GM10266 (cell line): ENCODE data around the gene NOVA2.
A peak's percentile ranks its signal among the peaks of the same experiment; 100 is the strongest.

ENCODE experiments used
- DNase-seq: peaks from one replicate; pipeline ENCODE4 v3.0.0; 2012; ENCODE audit errors: extremely low spot score
- TF ChIP-seq, protein P1 (sequence below): IDR thresholded peaks from 2 replicates; pipeline ENCODE4 v1.5.1; 2012; ENCODE audit warnings: mild to moderate bottlenecking, low read depth; ENCODE audit not compliant: control insufficient read depth, insufficient read depth; ENCODE audit errors: missing control alignments

The NOVA2 gene

DNA sequence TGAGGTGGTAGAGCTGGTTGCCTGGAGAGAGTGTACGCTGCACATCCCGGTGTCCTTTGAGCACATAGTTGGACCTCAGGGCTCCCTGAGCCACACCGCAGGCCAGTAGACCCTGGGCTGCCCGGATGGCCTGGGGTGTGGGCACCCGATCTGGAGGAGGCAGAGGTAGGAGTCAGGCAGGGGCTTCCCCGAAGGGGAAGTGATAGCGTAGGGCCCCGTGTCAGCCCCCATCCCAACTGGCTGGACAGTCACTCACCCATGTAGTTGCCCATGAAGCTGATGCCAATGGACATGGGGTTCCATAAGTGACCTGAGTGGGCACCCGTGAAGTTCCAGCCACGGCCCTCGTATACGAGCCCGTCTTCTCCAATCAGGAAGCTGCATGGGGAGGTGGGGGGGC is 45.6 kb upstream of the NOVA2 start:
- DNase-seq, result no peak
- TF ChIP-seq, protein P1, sequence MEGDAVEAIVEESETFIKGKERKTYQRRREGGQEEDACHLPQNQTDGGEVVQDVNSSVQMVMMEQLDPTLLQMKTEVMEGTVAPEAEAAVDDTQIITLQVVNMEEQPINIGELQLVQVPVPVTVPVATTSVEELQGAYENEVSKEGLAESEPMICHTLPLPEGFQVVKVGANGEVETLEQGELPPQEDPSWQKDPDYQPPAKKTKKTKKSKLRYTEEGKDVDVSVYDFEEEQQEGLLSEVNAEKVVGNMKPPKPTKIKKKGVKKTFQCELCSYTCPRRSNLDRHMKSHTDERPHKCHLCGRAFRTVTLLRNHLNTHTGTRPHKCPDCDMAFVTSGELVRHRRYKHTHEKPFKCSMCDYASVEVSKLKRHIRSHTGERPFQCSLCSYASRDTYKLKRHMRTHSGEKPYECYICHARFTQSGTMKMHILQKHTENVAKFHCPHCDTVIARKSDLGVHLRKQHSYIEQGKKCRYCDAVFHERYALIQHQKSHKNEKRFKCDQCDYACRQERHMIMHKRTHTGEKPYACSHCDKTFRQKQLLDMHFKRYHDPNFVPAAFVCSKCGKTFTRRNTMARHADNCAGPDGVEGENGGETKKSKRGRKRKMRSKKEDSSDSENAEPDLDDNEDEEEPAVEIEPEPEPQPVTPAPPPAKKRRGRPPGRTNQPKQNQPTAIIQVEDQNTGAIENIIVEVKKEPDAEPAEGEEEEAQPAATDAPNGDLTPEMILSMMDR, result no peak

DNA sequence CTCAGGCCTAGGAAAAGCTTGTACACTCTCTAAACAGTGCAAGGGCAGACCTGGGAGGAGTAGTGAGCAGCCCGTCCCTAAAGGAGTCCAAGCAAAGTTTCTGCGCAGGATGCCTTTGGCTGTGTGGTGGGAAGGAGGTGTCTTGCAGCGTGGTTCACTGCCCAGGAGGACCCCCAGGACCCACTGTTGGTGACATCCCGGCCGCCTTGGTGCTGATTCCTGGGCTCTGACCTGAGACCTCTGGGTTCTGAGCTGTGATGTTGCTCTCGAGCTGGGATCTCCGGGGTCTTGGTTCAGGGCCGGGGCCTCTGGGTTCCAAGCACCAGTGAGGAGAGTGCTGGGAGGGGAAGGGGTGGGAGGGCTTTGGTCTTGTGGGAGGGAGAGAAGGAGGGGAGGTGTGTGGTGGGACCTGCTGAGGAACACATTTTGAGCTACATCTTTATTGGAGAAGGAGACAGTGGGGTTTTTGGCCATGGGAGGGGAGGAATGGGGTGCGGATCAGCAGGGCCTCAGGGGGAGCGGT is 45.1 kb upstream of the NOVA2 start:
- TF ChIP-seq, protein P1, result no peak
- no peak for DNase-seq

DNA sequence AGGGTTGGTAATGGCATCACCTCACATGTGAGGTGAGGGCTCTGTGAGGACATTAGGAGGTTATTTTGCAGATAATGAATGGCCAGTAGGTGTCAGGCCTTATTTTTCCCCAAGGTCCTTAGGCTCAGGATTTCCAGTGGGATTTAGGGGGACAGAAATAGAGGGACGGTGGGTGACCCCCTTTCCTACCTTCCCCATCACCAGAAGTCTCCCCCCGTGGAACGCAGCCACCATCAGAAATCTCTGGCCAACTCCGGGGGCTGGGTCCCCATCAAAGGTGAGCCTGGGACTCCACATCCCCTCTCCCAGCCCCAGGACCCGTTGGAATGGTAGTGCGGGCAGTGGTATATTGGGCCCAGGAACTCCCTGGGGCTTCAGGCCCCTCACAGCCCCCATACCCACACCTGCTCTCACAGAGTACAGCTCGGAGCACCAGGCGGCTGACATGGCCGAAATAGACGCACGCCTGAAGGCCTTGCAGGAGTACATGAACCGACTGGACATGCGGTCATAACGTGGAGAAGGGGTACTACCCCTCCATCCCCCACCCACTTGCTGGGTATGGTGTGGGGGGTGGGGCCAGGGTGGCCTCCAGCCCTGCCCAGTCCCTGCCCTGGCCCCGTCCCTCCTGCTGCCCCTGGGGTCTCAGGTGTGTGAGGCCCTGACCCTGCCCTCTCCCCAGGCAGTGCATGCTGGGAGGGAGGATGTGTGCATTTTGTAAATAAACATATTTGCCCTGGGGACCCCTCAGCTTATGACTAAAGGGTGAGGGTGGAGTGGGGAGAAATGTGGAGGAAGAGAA is 44.4 kb upstream of the NOVA2 start:
- TF ChIP-seq, protein P1, result no peak
- DNase-seq, result no peak

DNA sequence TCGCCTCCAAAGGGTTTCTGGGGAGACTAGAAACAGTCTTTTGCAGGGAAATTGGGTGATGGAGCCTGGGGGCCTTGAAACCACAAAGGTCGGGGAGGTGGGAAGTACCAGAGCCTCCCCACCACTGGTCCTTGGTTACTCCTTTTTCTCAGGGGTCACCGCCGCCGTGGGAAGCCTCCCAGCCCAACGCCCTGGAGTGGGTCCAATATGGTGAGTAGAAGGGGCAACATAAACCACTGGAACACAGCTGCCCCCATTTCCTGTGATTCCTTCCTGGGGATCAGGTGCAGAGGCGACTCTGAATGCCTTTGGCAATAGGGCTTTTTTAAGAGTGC is 43.4 kb upstream of the NOVA2 start:
- TF ChIP-seq, protein P1, result no peak
- DNase-seq, result no peak

DNA sequence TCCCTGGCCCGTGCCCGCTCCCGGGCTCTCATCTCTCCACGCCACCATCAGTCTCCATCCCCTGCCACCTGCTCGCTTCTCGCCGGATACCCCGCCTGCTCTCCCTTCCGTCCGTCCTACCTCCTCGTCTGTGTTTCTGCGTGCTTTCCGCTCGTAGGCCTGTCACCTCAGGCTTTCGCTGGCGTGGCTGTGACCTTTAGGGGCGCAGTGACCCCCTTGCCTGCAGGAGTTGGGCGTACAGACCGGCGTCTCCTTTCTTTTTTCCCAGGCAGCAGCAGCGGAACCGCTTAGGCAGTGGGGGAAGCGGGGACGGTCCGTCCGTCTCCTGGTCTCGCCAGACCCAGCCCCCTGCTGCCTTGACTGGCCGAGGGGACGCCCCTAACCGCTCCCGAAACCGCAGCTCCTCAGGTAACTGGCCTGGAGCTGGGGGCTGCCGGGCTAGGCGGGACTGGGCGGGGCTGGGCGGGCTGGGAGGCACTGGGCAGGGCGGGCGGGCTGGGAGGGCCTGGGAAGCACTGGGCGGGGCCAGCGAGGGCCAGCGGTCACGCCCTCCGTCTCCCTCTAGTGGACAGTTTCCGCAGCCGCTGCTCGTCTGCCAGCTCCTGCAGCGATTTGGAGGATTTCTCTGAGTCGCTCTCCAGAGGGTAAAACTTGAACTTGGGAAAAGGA is 42.9 kb upstream of the NOVA2 start:
- DNase-seq, result peak; percentile 93
- TF ChIP-seq, protein P1, result peak; percentile 93

DNA sequence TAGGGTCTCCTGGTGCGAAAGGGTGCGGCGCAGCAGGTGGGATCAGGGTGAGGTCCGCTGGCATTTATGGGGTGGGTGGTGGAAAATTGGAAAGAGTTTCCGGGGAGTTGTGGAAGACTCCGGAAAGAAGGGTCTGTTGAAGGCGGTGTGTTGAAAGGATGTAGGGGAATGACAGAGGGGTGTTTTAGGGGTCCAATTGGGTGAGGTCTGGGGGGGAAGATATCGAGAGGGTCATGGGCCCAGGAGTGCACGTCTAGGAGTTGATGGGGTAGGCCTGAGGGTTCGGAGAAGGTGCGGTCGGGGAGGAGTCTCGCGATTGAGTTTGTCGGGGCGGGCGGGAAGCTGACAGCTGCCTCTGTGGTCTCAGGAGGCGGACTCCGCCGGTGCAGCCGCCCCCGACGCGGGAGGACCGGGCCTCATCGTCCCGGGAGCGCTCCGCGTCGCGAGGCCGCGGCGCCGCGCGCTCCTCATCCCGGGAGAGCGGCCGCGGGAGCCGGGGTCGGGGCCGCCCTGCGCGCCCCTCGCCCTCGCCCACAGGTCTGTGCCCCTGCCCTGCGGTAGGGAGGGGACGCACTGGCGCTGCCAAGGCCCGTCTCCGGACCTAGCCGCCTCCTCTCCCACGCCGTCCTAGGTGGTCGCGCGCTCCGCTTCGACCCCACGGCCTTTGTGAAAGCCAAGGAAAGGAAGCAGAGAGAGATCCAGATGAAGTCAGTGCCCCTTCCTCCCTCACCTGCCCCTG is 42.2 kb upstream of the NOVA2 start:
- DNase-seq, result peak; percentile 71
- TF ChIP-seq, protein P1, result no peak
